Measurements from ENCODE around the gene NAP1L1. TPM values are rescaled to one million over a fixed set of nuclear protein-coding genes. Genes with fewer than 3 reads are reported as not detected.
A peak's percentile ranks its signal among the peaks of the same experiment; 100 is the strongest.

The NAP1L1 gene
- total RNA-seq, 2 experiments from 2014 or later, result 1,078 to 1,092 TPM

DNA sequence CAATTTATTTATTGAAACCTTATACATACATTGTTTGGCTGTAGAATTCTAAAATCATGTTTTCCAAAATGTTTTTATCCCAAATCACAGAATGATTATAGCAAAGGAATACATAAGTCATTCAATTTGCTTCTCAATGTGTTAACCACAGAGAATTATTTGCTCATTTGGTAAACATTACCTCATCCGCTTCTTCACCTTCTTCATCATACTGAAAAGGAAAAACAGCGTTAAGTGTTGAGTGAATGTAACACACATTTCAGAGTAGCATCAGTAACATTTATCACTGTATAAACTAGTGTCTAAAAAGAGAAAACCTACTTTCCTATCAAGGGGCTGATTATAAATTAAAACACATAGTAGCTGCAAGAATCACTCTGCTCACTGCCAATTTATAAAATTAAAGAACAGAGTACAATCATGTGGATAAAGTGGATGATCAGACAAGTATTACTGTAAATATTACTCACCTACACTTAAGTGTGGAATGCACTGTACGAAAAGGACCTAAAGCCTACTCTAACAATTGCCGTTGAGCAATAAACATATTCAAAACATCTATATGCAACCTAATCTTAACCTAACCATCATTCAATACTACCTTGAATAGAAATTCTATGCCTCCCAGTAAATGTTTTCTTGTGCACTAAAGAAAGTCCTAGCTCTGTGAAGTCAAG is 34.8 kb downstream of the NAP1L1 start:
- intact Hi-C loops (cut with micrococcal nuclease), result no loop called here
- CTCF ChIA-PET, result interaction anchor here (0.5 to 1.5 kb wide), 5 partner anchors 13 to 438 kb away, joined by 3 to 9 read pairs (median 5); no protein-coding TSS in a partner anchor
- no peak for DNase-seq
- Mint-ChIP-seq H3K36me3 (ENCODE audit: low read depth) (peaks cover 39% of the 10 kb centered on the region), H3K27me3 (ENCODE audit: low read depth) (no peaks in the 10 kb centered on the region), H3K4me1 (ENCODE audit: low read depth) (peaks cover 3% of the 10 kb centered on the region), H3K9me3 (no peaks in the 10 kb centered on the region), H3K4me3 (no peak overlapping the region), H3K27ac (peak overlapping the region; percentile 50)

DNA sequence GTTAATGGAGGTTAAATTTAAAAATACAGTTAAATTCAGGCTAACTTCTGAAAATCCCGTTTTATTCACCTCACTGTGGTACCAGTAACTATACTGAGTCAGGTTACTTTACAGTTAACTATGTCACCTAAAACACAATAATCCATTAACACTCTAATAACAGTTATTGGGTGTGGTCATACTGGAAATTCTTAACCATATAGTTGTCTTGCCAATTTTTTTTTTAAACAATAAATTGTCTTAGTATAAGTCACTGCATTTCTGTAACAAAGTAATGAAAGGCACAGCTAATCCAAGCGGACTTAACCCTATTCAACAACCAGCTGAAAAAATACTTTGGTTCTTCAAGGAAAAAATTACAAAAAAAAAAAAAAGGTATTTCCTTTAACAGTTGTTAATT is 36.7 kb downstream of the NAP1L1 start:
- CTCF ChIA-PET, result interaction anchor here (0.7 to 1.5 kb wide), 2 partner anchors 15 to 20 kb away, joined by 3 read pairs; no protein-coding TSS in a partner anchor
- H3K36me3 Mint-ChIP-seq (ENCODE audit: low read depth), result peaks cover 35% of the 10 kb centered on the region

DNA sequence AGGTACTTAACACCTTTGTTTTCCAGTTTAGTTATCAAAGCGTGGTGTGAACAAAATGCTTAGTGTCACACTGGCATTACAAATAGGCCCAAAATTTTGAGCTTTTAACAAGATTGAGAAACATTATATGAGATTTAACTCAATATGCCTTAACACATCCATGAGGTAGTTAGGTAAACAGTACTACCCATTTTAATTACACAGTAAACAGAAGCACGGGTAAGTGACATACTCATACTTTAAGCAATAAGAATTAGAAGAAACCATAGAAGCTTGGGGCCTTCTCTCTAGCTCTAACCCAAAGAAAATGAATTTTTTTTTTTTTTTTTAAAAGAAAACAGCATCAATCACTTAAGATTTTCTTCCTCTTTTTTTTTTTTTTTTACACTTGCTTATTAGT is 37.4 kb downstream of the NAP1L1 start:
- CTCF ChIA-PET, result interaction anchor here (1.3 to 1.5 kb wide), 2 partner anchors 9 to 14 kb away, joined by 3 to 7 read pairs; no protein-coding TSS in a partner anchor
- intact Hi-C loops (cut with micrococcal nuclease), result loop anchor here (2.0 kb wide), 1 partner anchor 14 kb away; no protein-coding TSS in a partner anchor
- no peak overlapping the region for H3K27ac Mint-ChIP-seq
- peaks cover 3% of the 10 kb centered on the region for H3K4me1 Mint-ChIP-seq (ENCODE audit: low read depth)
- peaks cover 31% of the 10 kb centered on the region for H3K36me3 Mint-ChIP-seq (ENCODE audit: low read depth)
- no peaks in the 10 kb centered on the region for H3K9me3 Mint-ChIP-seq
- no peak for DNase-seq
- no peaks in the 10 kb centered on the region for H3K27me3 Mint-ChIP-seq (ENCODE audit: low read depth)
- no peak overlapping the region for H3K4me3 Mint-ChIP-seq

More for the DNA sequence above, 36.7 kb downstream of the NAP1L1 start:
- H3K4me1 Mint-ChIP-seq (ENCODE audit: low read depth), result peaks cover 3% of the 10 kb centered on the region
- intact Hi-C loops (cut with micrococcal nuclease), result loop anchor here (2.0 kb wide), 1 partner anchor 13 kb away; no protein-coding TSS in a partner anchor
- H3K27ac Mint-ChIP-seq, result no peak overlapping the region
- no peaks in the 10 kb centered on the region for H3K27me3 Mint-ChIP-seq (ENCODE audit: low read depth)
- DNase-seq, result no peak
- H3K9me3 Mint-ChIP-seq, result no peaks in the 10 kb centered on the region
- no peak overlapping the region for H3K4me3 Mint-ChIP-seq

DNA sequence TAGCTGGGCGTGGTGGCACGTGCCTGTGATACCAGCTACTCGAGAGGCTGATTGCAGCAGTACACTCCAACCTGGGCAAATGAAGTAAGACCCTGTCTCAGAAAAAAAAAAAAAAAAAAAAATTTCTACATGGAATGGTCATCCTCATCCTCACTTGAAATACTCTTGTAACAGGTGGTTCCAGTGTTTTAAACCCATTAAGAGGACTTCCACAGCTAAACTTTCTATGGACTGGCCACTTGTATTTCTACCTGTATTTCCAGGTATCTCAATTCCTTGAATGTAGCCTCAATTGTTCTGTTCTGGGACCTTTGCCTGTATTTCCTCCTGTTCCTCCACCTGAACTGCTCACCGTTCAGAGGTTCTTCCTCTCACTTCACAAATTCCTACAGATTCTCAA is 41.1 kb downstream of the NAP1L1 start:
- no peaks in the 10 kb centered on the region for H3K4me1 Mint-ChIP-seq (ENCODE audit: low read depth)
- H3K27me3 Mint-ChIP-seq (ENCODE audit: low read depth), result no peaks in the 10 kb centered on the region
- no peaks in the 10 kb centered on the region for H3K9me3 Mint-ChIP-seq
- H3K27ac Mint-ChIP-seq, result no peak overlapping the region
- intact Hi-C loops (cut with micrococcal nuclease), result no loop called here
- CTCF ChIA-PET, result interaction anchor here (1.1 kb wide), 1 partner anchor 12 kb away, joined by 3 read pairs; no protein-coding TSS in a partner anchor
- H3K36me3 Mint-ChIP-seq (ENCODE audit: low read depth), result peaks cover 12% of the 10 kb centered on the region
- no peak for DNase-seq
- H3K4me3 Mint-ChIP-seq, result no peak overlapping the region

DNA sequence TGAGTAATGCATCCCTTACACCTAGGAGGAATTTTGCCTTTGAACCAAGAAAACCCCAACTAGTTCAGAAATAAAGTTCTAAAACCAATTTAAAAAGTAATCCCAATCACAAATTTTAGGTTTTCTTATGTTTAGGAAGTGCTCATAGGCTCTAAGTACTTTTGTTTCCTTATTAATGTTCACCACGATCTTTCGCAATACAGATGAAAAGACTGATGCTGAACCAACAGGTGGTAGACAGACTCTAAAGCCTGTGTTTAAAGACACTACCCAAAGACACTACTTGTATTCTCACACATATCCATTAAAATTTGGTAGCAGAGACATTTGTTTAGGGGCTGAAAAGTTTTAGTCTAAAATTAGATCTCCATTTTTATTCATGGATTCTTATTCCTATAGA is 42.3 kb downstream of the NAP1L1 start:
- CTCF ChIA-PET, result no interaction called here
- intact Hi-C loops (cut with micrococcal nuclease), result no loop called here
- peaks cover 7% of the 10 kb centered on the region for H3K4me1 Mint-ChIP-seq (ENCODE audit: low read depth)
- H3K36me3 Mint-ChIP-seq (ENCODE audit: low read depth), result peaks cover 9% of the 10 kb centered on the region
- no peak for DNase-seq
- H3K27ac Mint-ChIP-seq, result no peak overlapping the region
- H3K4me3 Mint-ChIP-seq, result no peak overlapping the region
- no peaks in the 10 kb centered on the region for H3K27me3 Mint-ChIP-seq (ENCODE audit: low read depth)
- no peaks in the 10 kb centered on the region for H3K9me3 Mint-ChIP-seq

DNA sequence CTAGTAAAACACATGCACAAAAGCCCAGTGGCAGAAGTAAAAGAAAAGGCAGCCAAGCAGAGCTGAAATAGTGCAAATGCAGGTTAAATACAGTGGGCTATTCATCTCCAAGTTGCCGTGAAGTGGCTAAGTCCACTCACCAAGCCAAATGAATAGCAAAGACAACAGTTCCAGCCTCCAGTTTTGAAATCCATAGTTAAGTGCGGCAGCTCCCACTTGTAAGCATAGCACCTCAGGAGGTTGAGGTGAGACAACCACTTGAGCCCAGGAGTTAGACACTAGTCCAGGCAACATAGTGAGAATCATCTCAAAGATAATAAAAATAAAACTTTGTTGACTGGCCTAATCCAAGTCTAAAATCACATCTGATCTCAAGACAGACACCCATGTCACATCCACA is 43.1 kb downstream of the NAP1L1 start:
- H3K4me1 Mint-ChIP-seq (ENCODE audit: low read depth), result peaks cover 8% of the 10 kb centered on the region
- no peak overlapping the region for H3K27ac Mint-ChIP-seq
- CTCF ChIA-PET, result no interaction called here
- H3K9me3 Mint-ChIP-seq, result no peaks in the 10 kb centered on the region
- peaks cover 4% of the 10 kb centered on the region for H3K36me3 Mint-ChIP-seq (ENCODE audit: low read depth)
- intact Hi-C loops (cut with micrococcal nuclease), result no loop called here
- DNase-seq, result no peak
- no peak overlapping the region for H3K4me3 Mint-ChIP-seq
- no peaks in the 10 kb centered on the region for H3K27me3 Mint-ChIP-seq (ENCODE audit: low read depth)

DNA sequence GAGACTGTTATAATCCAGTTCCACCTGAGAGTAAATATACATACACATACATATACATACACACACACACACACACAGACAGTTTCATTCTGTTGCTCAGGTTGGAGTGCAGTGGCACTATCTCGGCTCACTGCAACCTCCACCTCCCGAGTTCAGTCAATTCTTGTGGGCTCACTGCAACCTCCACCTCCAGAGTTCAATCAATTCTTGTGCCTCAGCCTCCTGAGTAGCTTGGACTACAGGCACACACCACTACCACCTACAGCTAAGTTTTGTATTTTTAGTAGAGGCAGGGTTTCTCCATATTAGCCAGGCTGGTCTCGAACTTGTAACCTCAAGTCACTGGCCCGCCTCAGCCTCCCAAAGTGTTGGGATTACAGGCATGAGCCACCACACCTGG is 44.0 kb downstream of the NAP1L1 start:
- CTCF ChIA-PET, result interaction anchor here (1.0 to 1.6 kb wide), 3 partner anchors 81 to 513 kb away, joined by 3 to 8 read pairs (median 5); no protein-coding TSS in a partner anchor
- Mint-ChIP-seq H3K27ac (no peak overlapping the region), H3K36me3 (ENCODE audit: low read depth) (peaks cover 4% of the 10 kb centered on the region), H3K9me3 (no peaks in the 10 kb centered on the region), H3K4me1 (ENCODE audit: low read depth) (peaks cover 8% of the 10 kb centered on the region), H3K4me3 (no peak overlapping the region), H3K27me3 (ENCODE audit: low read depth) (no peaks in the 10 kb centered on the region)
- DNase-seq, result no peak
- intact Hi-C loops (cut with micrococcal nuclease), result no loop called here

DNA sequence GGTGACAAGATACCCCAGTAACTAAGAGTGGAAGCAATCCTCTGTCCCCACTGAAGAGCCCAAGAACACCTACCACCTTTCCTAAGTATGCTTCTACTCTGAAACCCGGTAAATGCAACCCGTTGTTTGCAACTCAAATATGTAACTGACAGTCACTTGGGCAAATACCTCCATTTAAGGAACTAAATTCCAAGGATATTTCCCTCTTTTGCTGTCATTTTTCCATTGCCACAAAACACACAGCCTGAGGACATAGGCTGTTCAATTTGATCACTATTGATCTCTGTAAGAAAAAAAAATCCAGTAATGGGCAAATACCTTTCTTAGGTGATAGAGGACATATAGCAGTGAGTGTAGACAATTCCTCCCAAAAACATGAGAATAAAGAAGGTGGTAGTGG is 46.3 kb downstream of the NAP1L1 start:
- no peak overlapping the region for H3K4me3 Mint-ChIP-seq
- intact Hi-C loops (cut with micrococcal nuclease), result loop anchor here (5.0 kb wide), 1 partner anchor 461 kb away; no protein-coding TSS in a partner anchor

DNA sequence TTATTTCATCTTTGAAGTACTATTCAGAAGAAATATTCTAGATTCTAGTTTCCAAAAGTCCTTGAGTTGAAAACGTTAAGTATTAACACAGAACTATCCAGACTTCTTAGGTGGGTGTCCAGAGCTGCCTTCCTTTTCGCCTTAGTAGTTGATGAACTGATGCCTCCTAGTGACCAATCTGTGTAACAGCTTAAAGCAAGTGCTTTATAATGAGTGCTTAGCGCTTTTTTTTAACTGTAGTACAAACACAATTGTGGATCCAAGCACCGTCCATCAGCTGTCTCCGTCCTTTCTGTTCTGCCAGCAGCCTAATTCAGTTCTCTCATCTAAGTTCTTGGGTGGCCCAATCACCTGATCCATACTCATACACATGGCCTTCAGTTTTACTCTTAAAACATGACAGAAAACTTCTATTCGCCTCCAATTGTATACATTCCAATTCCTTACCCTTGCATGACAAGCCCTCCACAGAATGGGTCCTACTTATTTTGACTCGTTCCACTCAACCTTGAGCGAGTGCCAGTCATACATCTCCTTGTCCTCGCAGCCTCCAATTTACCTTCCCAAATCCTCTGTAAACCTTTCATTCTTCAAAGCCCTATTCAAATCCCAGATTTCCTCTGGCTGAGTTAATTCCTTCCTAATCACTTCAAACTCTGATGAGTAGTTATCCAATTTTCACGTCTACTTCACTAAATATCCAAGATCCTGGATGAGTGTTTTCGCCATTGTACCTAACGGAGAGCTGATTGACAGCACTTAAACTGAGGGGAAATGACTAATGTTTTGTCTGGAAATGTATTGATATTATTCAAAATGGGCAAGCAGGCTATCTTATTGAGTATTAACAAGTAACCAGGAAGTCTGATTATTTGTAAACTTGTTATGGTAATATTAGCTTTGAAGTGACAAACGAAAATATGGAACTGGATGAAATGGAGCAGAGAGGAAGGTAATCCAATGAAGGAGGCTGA is 47.1 kb downstream of the NAP1L1 start:
- H3K4me1 Mint-ChIP-seq (ENCODE audit: low read depth), result peaks cover 18% of the 10 kb centered on the region
- CTCF ChIA-PET, result interaction anchor here (0.6 to 3.5 kb wide), 13 partner anchors 9 to 599 kb away, joined by 3 to 35 read pairs (median 3); no protein-coding TSS in a partner anchor
- no peaks in the 10 kb centered on the region for H3K9me3 Mint-ChIP-seq
- H3K27ac Mint-ChIP-seq, result no peak overlapping the region
- peak; percentile 30 for DNase-seq
- no peak overlapping the region for H3K4me3 Mint-ChIP-seq
- no peaks in the 10 kb centered on the region for H3K27me3 Mint-ChIP-seq (ENCODE audit: low read depth)
- no peaks in the 10 kb centered on the region for H3K36me3 Mint-ChIP-seq (ENCODE audit: low read depth)
- intact Hi-C loops (cut with micrococcal nuclease), result loop anchor here (1.0 to 5.0 kb wide), 4 partner anchors 220 to 552 kb away; no protein-coding TSS in a partner anchor

More for the DNA sequence above, 46.3 kb downstream of the NAP1L1 start:
- peaks cover 13% of the 10 kb centered on the region for H3K4me1 Mint-ChIP-seq (ENCODE audit: low read depth)
- H3K36me3 Mint-ChIP-seq (ENCODE audit: low read depth), result no peaks in the 10 kb centered on the region
- H3K27ac Mint-ChIP-seq, result no peak overlapping the region
- no peaks in the 10 kb centered on the region for H3K27me3 Mint-ChIP-seq (ENCODE audit: low read depth)
- DNase-seq, result no peak
- no peaks in the 10 kb centered on the region for H3K9me3 Mint-ChIP-seq
- CTCF ChIA-PET, result interaction anchor here (1.0 to 3.5 kb wide), 5 partner anchors 8 to 553 kb away, joined by 3 to 35 read pairs (median 4); no protein-coding TSS in a partner anchor

DNA sequence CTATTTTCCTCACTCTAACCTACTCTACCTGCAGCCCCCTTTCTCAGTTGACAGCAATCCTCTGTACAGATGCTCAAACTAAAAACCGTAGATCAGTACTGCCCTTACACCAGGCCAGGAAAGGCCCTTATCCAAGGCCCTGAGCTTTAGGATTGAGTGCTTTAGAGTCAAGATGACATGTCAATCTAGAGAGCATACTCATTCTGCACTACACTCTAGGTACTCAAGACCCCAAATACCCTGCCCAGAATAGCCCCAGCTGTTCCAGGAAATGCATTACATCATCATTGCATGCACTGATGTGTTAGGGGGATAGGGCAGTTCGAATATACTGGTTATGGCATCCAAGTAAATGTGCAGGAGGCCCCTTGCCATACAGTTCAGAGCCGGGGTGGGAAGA is 49.4 kb downstream of the NAP1L1 start:
- Mint-ChIP-seq H3K36me3 (ENCODE audit: low read depth) (no peaks in the 10 kb centered on the region), H3K27me3 (ENCODE audit: low read depth) (no peaks in the 10 kb centered on the region), H3K9me3 (no peaks in the 10 kb centered on the region), H3K4me1 (ENCODE audit: low read depth) (peaks cover 25% of the 10 kb centered on the region), H3K27ac (no peak overlapping the region), H3K4me3 (no peak overlapping the region)
- CTCF ChIA-PET, result interaction anchor here (0.9 to 2.6 kb wide), 5 partner anchors 101 to 550 kb away, joined by 3 to 15 read pairs (median 7); no protein-coding TSS in a partner anchor
- no peak for DNase-seq
- intact Hi-C loops (cut with micrococcal nuclease), result loop anchor here (5.0 kb wide), 1 partner anchor 458 kb away; no protein-coding TSS in a partner anchor

DNA sequence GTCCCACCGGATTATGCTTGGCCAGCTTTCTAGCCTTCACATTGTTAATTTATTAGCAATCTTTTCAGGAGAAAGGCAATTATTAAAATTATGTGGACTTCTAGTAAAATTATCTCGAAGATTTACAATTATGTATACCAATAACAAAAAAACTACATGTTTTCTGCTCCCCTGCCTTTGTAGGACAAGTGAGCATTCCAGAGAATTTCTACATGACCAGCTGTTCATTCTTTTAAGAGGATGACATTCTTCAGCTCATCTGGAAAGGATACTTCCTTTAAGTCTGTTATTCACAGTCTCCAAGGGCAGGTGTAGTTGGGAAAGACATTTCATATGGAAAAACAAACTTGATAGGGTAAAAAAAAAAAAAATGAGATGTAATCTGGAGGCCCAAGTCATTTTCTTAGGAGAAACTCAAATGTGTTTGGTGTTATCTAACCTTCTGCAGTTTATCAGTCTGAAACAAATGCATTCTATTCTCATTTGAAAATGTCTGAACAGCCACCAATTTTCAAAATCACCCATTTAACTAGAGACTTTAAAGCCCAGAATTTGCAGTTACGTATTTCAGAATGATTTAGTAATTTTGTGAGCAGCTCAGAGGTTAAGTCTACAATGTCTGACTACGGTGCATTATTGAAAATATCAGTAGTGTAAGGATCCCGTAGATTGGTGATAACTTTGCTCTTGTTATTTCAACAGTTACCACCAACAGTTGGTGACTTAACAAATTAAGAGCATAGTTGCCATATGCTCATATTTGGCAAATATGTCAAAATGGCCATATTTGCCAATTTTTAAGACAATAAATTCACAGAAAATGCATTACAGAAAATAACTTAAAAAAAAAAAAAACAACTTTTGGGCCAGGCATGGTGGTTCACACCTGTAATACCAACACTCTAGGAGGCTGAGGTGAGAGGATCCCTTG is 51.1 kb downstream of the NAP1L1 start:
- Mint-ChIP-seq H3K4me3 (no peak overlapping the region), H3K4me1 (ENCODE audit: low read depth) (peaks cover 36% of the 10 kb centered on the region), H3K9me3 (no peaks in the 10 kb centered on the region), H3K27ac (no peak overlapping the region), H3K36me3 (ENCODE audit: low read depth) (peaks cover 5% of the 10 kb centered on the region), H3K27me3 (ENCODE audit: low read depth) (no peaks in the 10 kb centered on the region)
- intact Hi-C loops (cut with micrococcal nuclease), result loop anchor here (5.0 kb wide), 2 partner anchors 391 to 1346 kb away; no protein-coding TSS in a partner anchor
- CTCF ChIA-PET, result interaction anchor here (0.6 to 2.6 kb wide), 11 partner anchors 13 to 553 kb away, joined by 3 to 15 read pairs (median 6); no protein-coding TSS in a partner anchor
- DNase-seq, result no peak

Measured in activated naive CD4-positive, alpha-beta T cell treated with anti-CD3 and anti-CD28 coated beads for 36 hours (primary cell).